ENCODE results near the gene MITF.

Gene MITF

DNA sequence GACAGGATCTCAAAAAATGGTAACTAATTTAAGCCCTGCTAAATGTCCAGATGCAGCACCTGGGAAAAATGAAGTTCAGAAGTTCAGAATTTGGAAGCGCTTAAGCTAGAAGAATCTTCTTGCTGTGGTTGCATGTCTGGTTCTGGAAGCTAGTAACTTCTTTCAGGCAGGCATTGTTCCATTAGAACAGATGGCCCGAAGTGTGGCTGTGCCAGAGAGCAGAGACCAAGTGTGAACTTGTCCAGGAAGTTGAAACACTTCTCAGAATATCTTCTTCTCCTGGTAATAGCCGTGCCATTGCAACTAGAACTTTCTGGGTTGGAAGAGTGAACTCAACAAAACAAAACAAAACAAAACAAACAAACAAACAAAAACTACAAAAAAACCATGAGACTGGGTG, 80.0 kb downstream of the MITF start:
- DNase-seq (ENCODE audit: low read depth): no peak
- TF ChIP-seq CTCF (conservative IDR thresholded peaks at IDR 0.05; ENCODE audit: low read depth, low read length): no peak
- H3K4me3 ChIP-seq (ENCODE audit: low read depth, low read length): no peak overlapping the region

DNA sequence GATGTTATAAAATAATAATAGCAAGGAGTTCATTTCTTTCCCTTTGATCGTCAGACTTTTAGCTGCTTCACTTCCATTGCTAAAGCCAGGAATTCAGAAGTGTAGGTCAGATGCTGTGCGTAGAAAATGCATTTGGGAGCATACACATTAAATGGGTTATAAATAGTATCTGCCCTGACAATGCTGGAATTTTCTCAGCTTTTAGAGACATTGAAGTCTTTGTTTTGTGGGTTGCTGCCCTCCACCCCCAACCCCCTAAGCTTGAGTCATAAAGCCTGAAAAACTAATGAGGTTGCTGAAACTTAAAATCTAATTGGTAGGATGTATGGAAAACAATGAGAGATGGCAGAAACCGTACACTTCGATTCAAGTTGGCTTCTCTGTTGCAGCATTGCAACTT, 81.9 kb downstream of the MITF start:
- TF ChIP-seq CTCF (conservative IDR thresholded peaks at IDR 0.05; ENCODE audit: low read depth, low read length): no peak
- no peak for DNase-seq (ENCODE audit: low read depth)

GRCh38 chr3:69823743-69824142, 84.5 kb downstream of the MITF start:
- DNase-seq (ENCODE audit: low read depth): peak; percentile 50
- no peak overlapping the region for H3K4me3 ChIP-seq (ENCODE audit: low read depth, low read length)
- no peak for TF ChIP-seq CTCF (conservative IDR thresholded peaks at IDR 0.05; ENCODE audit: low read depth, low read length)

More for the DNA sequence above, 81.9 kb downstream of the MITF start:
- no peak overlapping the region for H3K4me3 ChIP-seq (ENCODE audit: low read depth, low read length)

GRCh38 chr3:69825446-69825845, 86.2 kb downstream of the MITF start:
- no peak for TF ChIP-seq CTCF (conservative IDR thresholded peaks at IDR 0.05; ENCODE audit: low read depth, low read length)
- no peak overlapping the region for H3K4me3 ChIP-seq (ENCODE audit: low read depth, low read length)
- no peak for DNase-seq (ENCODE audit: low read depth)

GRCh38 chr3:69827127-69827526, 87.9 kb downstream of the MITF start:
- no peak overlapping the region for H3K4me3 ChIP-seq (ENCODE audit: low read depth, low read length)
- no peak for TF ChIP-seq CTCF (conservative IDR thresholded peaks at IDR 0.05; ENCODE audit: low read depth, low read length)
- no peak for DNase-seq (ENCODE audit: low read depth)

DNA sequence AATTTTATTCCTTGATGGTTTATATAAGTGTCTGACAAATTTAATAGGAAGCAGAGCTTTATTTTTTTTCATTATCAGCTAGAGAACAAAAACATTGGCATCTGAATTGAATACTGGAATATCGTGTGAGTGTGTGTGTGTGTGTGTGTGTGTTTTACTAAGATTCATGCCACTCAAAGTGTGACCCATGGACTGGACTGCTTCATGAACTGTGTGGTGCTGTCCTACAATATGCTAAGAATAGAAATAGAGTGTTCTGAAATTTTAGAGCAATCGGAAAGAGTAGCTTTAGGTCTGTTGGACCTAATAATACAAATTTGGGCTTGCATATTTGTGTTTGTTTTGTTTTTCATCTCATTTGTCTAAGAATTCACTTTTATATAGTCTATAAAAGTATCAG, 89.6 kb downstream of the MITF start:
- no peak for TF ChIP-seq CTCF (conservative IDR thresholded peaks at IDR 0.05; ENCODE audit: low read depth, low read length)
- H3K4me3 ChIP-seq (ENCODE audit: low read depth, low read length): no peak overlapping the region
- DNase-seq (ENCODE audit: low read depth): no peak

DNA sequence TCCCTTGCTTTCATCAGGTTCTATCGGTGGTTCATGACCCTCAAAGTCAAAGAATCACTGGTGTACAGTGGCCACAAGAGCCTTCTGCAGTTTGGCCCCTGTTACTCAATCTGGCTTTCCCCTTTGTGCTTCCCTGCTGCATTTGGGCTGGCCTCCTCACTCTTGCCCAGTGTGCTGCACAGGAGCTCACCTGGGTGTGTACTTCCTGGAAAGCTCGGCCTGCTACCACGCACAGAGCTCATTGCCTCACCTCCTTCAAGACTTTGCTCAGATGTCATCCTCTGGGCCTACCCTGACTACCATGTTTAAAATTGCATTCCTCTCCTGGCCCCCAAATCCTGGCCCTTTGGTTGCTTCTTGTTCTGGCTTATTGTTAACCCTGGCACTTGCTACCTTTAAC, 90.9 kb downstream of the MITF start:
- DNase-seq (ENCODE audit: low read depth): no peak
- no peak for TF ChIP-seq CTCF (conservative IDR thresholded peaks at IDR 0.05; ENCODE audit: low read depth, low read length)
- no peak overlapping the region for H3K4me3 ChIP-seq (ENCODE audit: low read depth, low read length)
